Right lobe of liver (tissue), 4 donors: ENCODE measurements around the gene FAXDC2.

Experiments used
- POLR2A ChIP-seq: fragments of 450-650 bp; IDR thresholded peaks from one replicate; pipeline ENCODE4 v1.6.1; 2017; ENCODE audit warnings: antibody characterized with exemption, mild to moderate bottlenecking
- TF ChIP-seq, protein P1 (sequence below), 4 donors: fragments of 200-600 bp in 3 of 4; fragments of 450-650 bp in 1 of 4; IDR thresholded peaks; one replicate each; pipeline versions ENCODE4 v1.5.1 to v1.8.0; 2016 to 2022; ENCODE audit warnings: antibody characterized with exemption in 4 of 4, mild to moderate bottlenecking in 2 of 4
- donor health status: DM: no; HTN: no; CAD: no.
- donor health status: DM: no; HTN: no; CAD: no.
- donor health status: DM: no; HTN: yes; CAD: no.

DNA sequence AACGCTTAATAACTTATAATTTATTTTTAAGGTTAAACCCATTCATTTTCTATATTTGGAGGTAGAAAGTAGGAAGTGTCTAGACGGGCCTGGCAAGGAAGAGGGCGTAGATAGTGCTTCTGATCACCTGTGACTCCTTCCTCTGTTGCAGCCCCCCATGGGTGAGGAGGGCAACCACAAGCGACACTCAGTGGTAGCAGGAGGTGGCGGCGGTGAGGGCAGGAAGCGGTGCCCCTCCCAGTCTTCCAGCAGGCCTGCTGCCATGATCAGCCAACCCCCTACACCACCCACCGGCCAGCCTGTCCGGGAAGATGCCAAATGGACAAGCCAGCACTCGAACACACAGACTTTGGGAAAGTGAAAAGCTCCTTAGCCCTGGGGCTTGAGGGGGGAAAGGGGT, 36.7 kb downstream of the FAXDC2 start:
- TF ChIP-seq, protein P1, sequence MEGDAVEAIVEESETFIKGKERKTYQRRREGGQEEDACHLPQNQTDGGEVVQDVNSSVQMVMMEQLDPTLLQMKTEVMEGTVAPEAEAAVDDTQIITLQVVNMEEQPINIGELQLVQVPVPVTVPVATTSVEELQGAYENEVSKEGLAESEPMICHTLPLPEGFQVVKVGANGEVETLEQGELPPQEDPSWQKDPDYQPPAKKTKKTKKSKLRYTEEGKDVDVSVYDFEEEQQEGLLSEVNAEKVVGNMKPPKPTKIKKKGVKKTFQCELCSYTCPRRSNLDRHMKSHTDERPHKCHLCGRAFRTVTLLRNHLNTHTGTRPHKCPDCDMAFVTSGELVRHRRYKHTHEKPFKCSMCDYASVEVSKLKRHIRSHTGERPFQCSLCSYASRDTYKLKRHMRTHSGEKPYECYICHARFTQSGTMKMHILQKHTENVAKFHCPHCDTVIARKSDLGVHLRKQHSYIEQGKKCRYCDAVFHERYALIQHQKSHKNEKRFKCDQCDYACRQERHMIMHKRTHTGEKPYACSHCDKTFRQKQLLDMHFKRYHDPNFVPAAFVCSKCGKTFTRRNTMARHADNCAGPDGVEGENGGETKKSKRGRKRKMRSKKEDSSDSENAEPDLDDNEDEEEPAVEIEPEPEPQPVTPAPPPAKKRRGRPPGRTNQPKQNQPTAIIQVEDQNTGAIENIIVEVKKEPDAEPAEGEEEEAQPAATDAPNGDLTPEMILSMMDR (IDR thresholded peaks at IDR 0.05): no peak
- no peak for TF ChIP-seq POLR2A
